WI38 (cell line): Measurements from ENCODE around the gene ERF.

Experiments used
- H3K4me3 ChIP-seq: 2 replicates; pipeline ENCODE4 v1.5.1; 2011; ENCODE audit warnings: low read depth, mild to moderate bottlenecking, control low read depth, low read length
- CTCF ChIP-seq: IDR thresholded peaks from 2 replicates; pipeline ENCODE4 v1.5.1; 2012; ENCODE audit warnings: low read depth, mild to moderate bottlenecking, control low read depth, low read length

Gene ERF

GRCh38 chr19:42232435-42232834, 22.5 kb downstream of the ERF start:
- no peak overlapping the region for H3K4me3 ChIP-seq
- no peak for TF ChIP-seq CTCF

GRCh38 chr19:42230571-42230970, 24.4 kb downstream of the ERF start:
- no peak for TF ChIP-seq CTCF
- no peak overlapping the region for H3K4me3 ChIP-seq

- no peak overlapping the region for H3K4me3 ChIP-seq
- TF ChIP-seq CTCF: no peak
These were observed 25.0 kb downstream of the ERF start for GRCh38 chr19:42229855-42230351.

GRCh38 chr19:42229301-42229854, 25.6 kb downstream of the ERF start:
- TF ChIP-seq CTCF: no peak
- H3K4me3 ChIP-seq: no peak overlapping the region

- TF ChIP-seq CTCF: no peak
- H3K4me3 ChIP-seq: no peak overlapping the region
These were observed 26.3 kb downstream of the ERF start for GRCh38 chr19:42228641-42229040.

- no peak overlapping the region for H3K4me3 ChIP-seq
- no peak for TF ChIP-seq CTCF
These were observed 28.0 kb downstream of the ERF start for GRCh38 chr19:42226886-42227285.

GRCh38 chr19:42225718-42226292, 29.1 kb downstream of the ERF start:
- no peak for TF ChIP-seq CTCF
- no peak overlapping the region for H3K4me3 ChIP-seq
